CMK (cell line): Measurements from ENCODE around the gene GSE1.

Experiments
- DNase-seq: peaks from one replicate; pipeline ENCODE4 v3.0.0-alpha.2; 2010; ENCODE audit warnings: low read depth

Gene GSE1

GRCh38 chr16:85616607-85617321, 3.6 kb downstream of the GSE1 start:
- DNase-seq: no peak

- no peak for DNase-seq
Observed at GRCh38 chr16:85617948-85618347, 4.8 kb downstream of the GSE1 start.

- DNase-seq: no peak
Observed at GRCh38 chr16:85618521-85618920, 5.4 kb downstream of the GSE1 start.

GRCh38 chr16:85619101-85619891, 6.2 kb downstream of the GSE1 start:
- no peak for DNase-seq

GRCh38 chr16:85620374-85620773, 7.3 kb downstream of the GSE1 start:
- no peak for DNase-seq

GRCh38 chr16:85621698-85622428, 8.7 kb downstream of the GSE1 start:
- DNase-seq: no peak

- no peak for DNase-seq
Observed at GRCh38 chr16:85622683-85623082, 9.6 kb downstream of the GSE1 start.

GRCh38 chr16:85623250-85623649, 10.1 kb downstream of the GSE1 start:
- no peak for DNase-seq

GRCh38 chr16:85623997-85624601, 11.0 kb downstream of the GSE1 start:
- DNase-seq: no peak

GRCh38 chr16:85624646-85625045, 11.5 kb downstream of the GSE1 start:
- no peak for DNase-seq

GRCh38 chr16:85625053-85625452, 11.9 kb downstream of the GSE1 start:
- no peak for DNase-seq

- DNase-seq: no peak
Observed at GRCh38 chr16:85625485-85626117, 12.5 kb downstream of the GSE1 start.

- DNase-seq: no peak
Observed at GRCh38 chr16:85626191-85626981, 13.3 kb downstream of the GSE1 start.

GRCh38 chr16:85627089-85627488, 14.0 kb downstream of the GSE1 start:
- DNase-seq: no peak

- DNase-seq: no peak
Observed at GRCh38 chr16:85627526-85628264, 14.6 kb downstream of the GSE1 start.

GRCh38 chr16:85628265-85628556, 15.1 kb downstream of the GSE1 start:
- no peak for DNase-seq

- DNase-seq: no peak
Observed at GRCh38 chr16:85628645-85629044, 15.5 kb downstream of the GSE1 start.

GRCh38 chr16:85629326-85629725, 16.2 kb downstream of the GSE1 start:
- DNase-seq: no peak

GRCh38 chr16:85629853-85630252, 16.7 kb downstream of the GSE1 start:
- no peak for DNase-seq

- no peak for DNase-seq
Observed at GRCh38 chr16:85631230-85631629, 18.1 kb downstream of the GSE1 start.
